ENCODE results near the gene CHRNA4.

CHRNA4 gene

GRCh38 chr20:63314015-63314471, 47.1 kb downstream of the CHRNA4 start:
- Histone ChIP-seq H3K9ac (ENCODE audit: low read length) (no peak overlapping the region), H4K12ac (ENCODE audit: low read depth, low read length) (no peak overlapping the region), H3K4me2 (ENCODE audit: low read length) (no peak overlapping the region), H3K36me3 (ENCODE audit: control insufficient read depth in 1 of 2, insufficient read depth in 2 of 2, low read length in 2 of 2) (no peaks in the 10 kb centered on the region), H3K79me2 (ENCODE audit: control insufficient read depth, insufficient read depth, low read length, poor library complexity) (no peaks in the 10 kb centered on the region), H3K27me3 (ENCODE audit: insufficient read depth, low read length) (no peaks in the 10 kb centered on the region), H3K79me1 (ENCODE audit: low read length) (no peaks in the 10 kb centered on the region), H2AK5ac (ENCODE audit: low read length) (no peak overlapping the region), H3K18ac (ENCODE audit: low read length) (no peak overlapping the region), H2AFZ (ENCODE audit: insufficient read depth, low read length, poor library complexity) (no peak overlapping the region), H4K91ac (ENCODE audit: low read depth, low read length) (no peak overlapping the region), H3K4me3 (ENCODE audit: low read depth, low read length) (no peak overlapping the region), H4K8ac (ENCODE audit: low read depth, low read length) (no peak overlapping the region), H2BK5ac (ENCODE audit: low read depth, low read length, poor library complexity) (no peak overlapping the region), H2BK12ac (ENCODE audit: low read length) (no peak overlapping the region), H3K27ac (ENCODE audit: low read depth, low read length) (no peak overlapping the region), H3K4me1 (ENCODE audit: control insufficient read depth in 1 of 2, insufficient read depth in 2 of 2, low read length in 2 of 2) (no peaks in the 10 kb centered on the region), H2BK120ac (ENCODE audit: insufficient read depth, low read length, poor library complexity) (no peak overlapping the region), H3K23ac (ENCODE audit: low read length) (no peak overlapping the region), H3K4ac (ENCODE audit: low read depth, low read length) (no peak overlapping the region), H3K14ac (ENCODE audit: low read length) (no peak overlapping the region), H3K9me3 (ENCODE audit: insufficient read depth, low read depth, low read length) (peaks cover 2% of the 10 kb centered on the region)
- no peak for DNase-seq
- WGBS (ENCODE audit: extremely low coverage, insufficient coverage, insufficient read length): no CpG with 5 or more reads among the region's 9 CpGs

DNA sequence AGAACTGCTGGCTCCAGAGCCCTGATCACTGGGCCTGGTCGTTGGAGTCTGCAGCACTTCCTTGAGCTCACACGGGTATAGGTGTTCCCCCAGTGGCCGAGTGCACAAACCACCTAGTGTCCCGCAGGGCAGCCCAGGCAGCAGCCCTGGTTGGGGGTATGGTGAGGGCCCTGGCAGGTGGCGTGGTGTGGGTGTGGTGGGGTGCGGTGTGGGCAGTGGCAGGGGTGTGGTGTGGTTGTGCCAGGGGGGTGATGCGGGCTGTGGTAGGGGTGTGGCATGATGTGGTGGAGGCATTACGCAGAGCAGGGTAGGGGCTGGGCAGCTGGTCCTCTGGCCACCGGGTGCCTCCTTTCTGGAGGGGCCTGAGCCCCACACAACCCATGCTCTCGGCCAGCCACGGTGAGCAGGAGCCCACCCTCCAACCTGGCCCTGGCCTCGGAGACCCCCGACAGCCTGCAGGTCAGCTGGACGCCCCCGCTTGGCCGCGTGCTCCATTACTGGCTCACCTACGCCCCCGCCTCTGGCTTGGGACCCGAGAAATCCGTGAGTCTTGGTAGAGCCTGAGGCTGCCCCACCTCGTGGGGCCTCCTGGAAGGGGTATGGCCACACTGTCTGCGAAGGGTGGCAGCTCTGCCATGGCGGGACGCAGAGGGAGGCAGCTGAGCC, 47.7 kb downstream of the CHRNA4 start:
- Histone ChIP-seq H3K9ac (ENCODE audit: low read length) (no peak overlapping the region), H4K8ac (ENCODE audit: low read depth, low read length) (no peak overlapping the region), H3K4ac (ENCODE audit: low read depth, low read length) (no peak overlapping the region), H3K79me1 (ENCODE audit: low read length) (no peaks in the 10 kb centered on the region), H2BK120ac (ENCODE audit: insufficient read depth, low read length, poor library complexity) (no peak overlapping the region), H2BK12ac (ENCODE audit: low read length) (no peak overlapping the region), H4K12ac (ENCODE audit: low read depth, low read length) (no peak overlapping the region), H2BK5ac (ENCODE audit: low read depth, low read length, poor library complexity) (no peak overlapping the region), H3K4me1 (ENCODE audit: control insufficient read depth in 1 of 2, insufficient read depth in 2 of 2, low read length in 2 of 2) (no peaks in the 10 kb centered on the region), H4K91ac (ENCODE audit: low read depth, low read length) (no peak overlapping the region), H3K18ac (ENCODE audit: low read length) (no peak overlapping the region), H3K23ac (ENCODE audit: low read length) (no peak overlapping the region), H2AK5ac (ENCODE audit: low read length) (no peak overlapping the region), H3K9me3 (ENCODE audit: insufficient read depth, low read depth, low read length) (no peaks in the 10 kb centered on the region), H3K27me3 (ENCODE audit: insufficient read depth, low read length) (no peaks in the 10 kb centered on the region), H3K36me3 (ENCODE audit: control insufficient read depth in 1 of 2, insufficient read depth in 2 of 2, low read length in 2 of 2) (no peaks in the 10 kb centered on the region), H3K27ac (ENCODE audit: low read depth, low read length) (no peak overlapping the region), H3K79me2 (ENCODE audit: control insufficient read depth, insufficient read depth, low read length, poor library complexity) (no peaks in the 10 kb centered on the region), H3K14ac (ENCODE audit: low read length) (no peak overlapping the region), H3K4me2 (ENCODE audit: low read length) (no peak overlapping the region), H2AFZ (ENCODE audit: insufficient read depth, low read length, poor library complexity) (no peak overlapping the region), H3K4me3 (ENCODE audit: low read depth, low read length) (no peak overlapping the region)
- DNase-seq: no peak
- WGBS (ENCODE audit: extremely low coverage, insufficient coverage, insufficient read length): no CpG with 5 or more reads among the region's 25 CpGs

DNA sequence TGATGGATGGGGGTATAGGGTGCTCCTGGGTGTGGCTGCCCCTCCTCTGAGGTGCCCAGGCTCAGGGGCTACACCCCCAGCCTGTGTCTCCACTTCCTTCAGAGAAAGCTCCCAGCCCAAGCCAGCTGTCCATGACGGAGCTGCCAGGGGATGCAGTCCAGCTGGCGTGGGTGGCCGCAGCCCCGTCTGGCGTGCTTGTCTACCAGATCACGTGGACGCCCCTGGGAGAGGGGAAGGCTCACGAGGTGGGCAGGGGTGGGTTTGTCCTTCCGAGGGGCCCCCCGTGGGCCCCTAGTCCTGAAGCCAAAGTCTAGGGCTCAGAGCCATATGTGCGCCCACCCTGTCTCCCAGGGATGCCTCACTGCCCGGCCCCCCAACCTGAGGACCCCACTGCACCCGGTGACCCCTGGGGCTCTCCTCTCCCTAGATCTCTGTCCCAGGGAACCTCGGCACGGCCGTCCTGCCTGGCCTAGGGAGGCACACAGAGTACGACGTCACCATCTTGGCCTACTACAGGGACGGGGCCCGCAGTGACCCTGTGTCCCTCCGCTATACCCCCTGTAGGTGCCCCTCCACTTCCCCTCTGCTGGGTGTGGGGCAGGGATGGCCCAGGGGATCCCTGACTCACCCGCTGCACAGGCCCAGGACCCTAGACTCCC, 48.3 kb downstream of the CHRNA4 start:
- no peak overlapping the region for H2BK120ac ChIP-seq (ENCODE audit: insufficient read depth, low read length, poor library complexity)
- no peak overlapping the region for H2AK5ac ChIP-seq (ENCODE audit: low read length)
- H3K79me2 ChIP-seq (ENCODE audit: control insufficient read depth, insufficient read depth, low read length, poor library complexity): no peaks in the 10 kb centered on the region
- no peak overlapping the region for H2AFZ ChIP-seq (ENCODE audit: insufficient read depth, low read length, poor library complexity)
- no peak overlapping the region for H3K27ac ChIP-seq (ENCODE audit: low read depth, low read length)
- no peak overlapping the region for H2BK5ac ChIP-seq (ENCODE audit: low read depth, low read length, poor library complexity)
- H3K23ac ChIP-seq (ENCODE audit: low read length): no peak overlapping the region
- no CpG with 5 or more reads among the region's 22 CpGs for WGBS (ENCODE audit: extremely low coverage, insufficient coverage, insufficient read length)
- H3K9me3 ChIP-seq (ENCODE audit: insufficient read depth, low read depth, low read length): no peaks in the 10 kb centered on the region
- no peak overlapping the region for H4K8ac ChIP-seq (ENCODE audit: low read depth, low read length)
- no peak for DNase-seq
- H3K4me1 ChIP-seq (ENCODE audit: control insufficient read depth in 1 of 2, insufficient read depth in 2 of 2, low read length in 2 of 2): no peaks in the 10 kb centered on the region
- H3K27me3 ChIP-seq (ENCODE audit: insufficient read depth, low read length): no peaks in the 10 kb centered on the region
- no peak overlapping the region for H4K91ac ChIP-seq (ENCODE audit: low read depth, low read length)
- H3K79me1 ChIP-seq (ENCODE audit: low read length): no peaks in the 10 kb centered on the region
- no peak overlapping the region for H3K18ac ChIP-seq (ENCODE audit: low read length)
- H3K4me3 ChIP-seq (ENCODE audit: low read depth, low read length): no peak overlapping the region
- no peak overlapping the region for H3K4ac ChIP-seq (ENCODE audit: low read depth, low read length)
- H4K12ac ChIP-seq (ENCODE audit: low read depth, low read length): no peak overlapping the region
- H2BK12ac ChIP-seq (ENCODE audit: low read length): no peak overlapping the region
- no peak overlapping the region for H3K9ac ChIP-seq (ENCODE audit: low read length)
- no peak overlapping the region for H3K14ac ChIP-seq (ENCODE audit: low read length)
- H3K4me2 ChIP-seq (ENCODE audit: low read length): no peak overlapping the region
- no peaks in the 10 kb centered on the region for H3K36me3 ChIP-seq (ENCODE audit: control insufficient read depth in 1 of 2, insufficient read depth in 2 of 2, low read length in 2 of 2)

DNA sequence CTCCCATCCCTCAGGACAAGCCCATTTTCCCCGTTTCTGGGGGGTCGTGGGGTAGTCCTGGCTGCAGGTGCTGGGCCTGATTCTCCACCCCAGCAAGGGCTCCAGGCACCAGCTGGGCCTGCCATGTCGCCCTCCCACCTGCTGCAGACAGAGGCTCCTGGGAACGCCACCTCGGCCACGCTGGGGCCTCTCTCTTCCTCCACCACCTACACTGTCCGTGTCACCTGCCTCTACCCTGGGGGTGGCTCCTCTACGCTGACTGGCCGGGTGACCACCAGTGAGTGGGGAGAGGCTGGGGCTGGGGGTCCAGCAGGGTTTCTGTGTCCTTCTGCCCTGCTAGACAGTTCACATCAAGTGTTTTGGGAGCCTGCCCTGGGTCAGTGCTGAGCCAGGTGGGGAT, 48.9 kb downstream of the CHRNA4 start:
- no peak overlapping the region for H3K4ac ChIP-seq (ENCODE audit: low read depth, low read length)
- no peak overlapping the region for H3K14ac ChIP-seq (ENCODE audit: low read length)
- no peaks in the 10 kb centered on the region for H3K27me3 ChIP-seq (ENCODE audit: insufficient read depth, low read length)
- no peak for DNase-seq
- H2BK12ac ChIP-seq (ENCODE audit: low read length): no peak overlapping the region
- H3K4me2 ChIP-seq (ENCODE audit: low read length): no peak overlapping the region
- no peaks in the 10 kb centered on the region for H3K9me3 ChIP-seq (ENCODE audit: insufficient read depth, low read depth, low read length)
- no peak overlapping the region for H2BK5ac ChIP-seq (ENCODE audit: low read depth, low read length, poor library complexity)
- no CpG with 5 or more reads among the region's 9 CpGs for WGBS (ENCODE audit: extremely low coverage, insufficient coverage, insufficient read length)
- no peak overlapping the region for H3K18ac ChIP-seq (ENCODE audit: low read length)
- H3K9ac ChIP-seq (ENCODE audit: low read length): no peak overlapping the region
- no peak overlapping the region for H4K8ac ChIP-seq (ENCODE audit: low read depth, low read length)
- no peak overlapping the region for H2BK120ac ChIP-seq (ENCODE audit: insufficient read depth, low read length, poor library complexity)
- H2AK5ac ChIP-seq (ENCODE audit: low read length): no peak overlapping the region
- no peak overlapping the region for H4K91ac ChIP-seq (ENCODE audit: low read depth, low read length)
- no peak overlapping the region for H3K27ac ChIP-seq (ENCODE audit: low read depth, low read length)
- H4K12ac ChIP-seq (ENCODE audit: low read depth, low read length): no peak overlapping the region
- no peaks in the 10 kb centered on the region for H3K36me3 ChIP-seq (ENCODE audit: control insufficient read depth in 1 of 2, insufficient read depth in 2 of 2, low read length in 2 of 2)
- H3K79me2 ChIP-seq (ENCODE audit: control insufficient read depth, insufficient read depth, low read length, poor library complexity): no peaks in the 10 kb centered on the region
- no peak overlapping the region for H3K23ac ChIP-seq (ENCODE audit: low read length)
- H2AFZ ChIP-seq (ENCODE audit: insufficient read depth, low read length, poor library complexity): no peak overlapping the region
- no peak overlapping the region for H3K4me3 ChIP-seq (ENCODE audit: low read depth, low read length)
- H3K4me1 ChIP-seq (ENCODE audit: control insufficient read depth in 1 of 2, insufficient read depth in 2 of 2, low read length in 2 of 2): no peaks in the 10 kb centered on the region
- H3K79me1 ChIP-seq (ENCODE audit: low read length): no peaks in the 10 kb centered on the region
